H1 (cell line): ENCODE data around the gene DHX32. TPM values are rescaled to one million over a fixed set of nuclear protein-coding genes. Genes with fewer than 3 reads are reported as not detected.

ENCODE experiments used
- CTCF ChIA-PET: fragments of 300-600 bp; sonication (Branson Sonifier 250); formaldehyde crosslinking; loops from one replicate; lab custom pipeline; 2021; ENCODE audit not compliant: partially characterized antibody; lab: Charles Lee
- POLR2A ChIA-PET: fragments of 300-600 bp; sonication (Branson Sonifier 250); formaldehyde crosslinking; loops from one replicate; lab custom pipeline; 2021; ENCODE audit warnings: inconsistent platforms; ENCODE audit not compliant: partially characterized antibody; lab: Charles Lee
- DNase-seq, 2 experiments: peaks; one replicate each; pipeline versions ENCODE4 v3.0.0 to v3.0.0-alpha.2; 2010 to 2022; ENCODE audit warnings: low spot score in 2 of 2, low read depth in 1 of 2, mixed read lengths in 1 of 2
- FAIRE-seq: peaks from 2 replicates; lab custom pipeline; 2011; peaks lifted over from hg19 to GRCh38; lab: Jason Lieb, UNC
- H2AFZ ChIP-seq: 2 replicates; pipeline ENCODE4 v1.8.1; 2012; ENCODE audit warnings: low read length, inconsistent platforms
- H2AK5ac ChIP-seq: 2 replicates; pipeline ENCODE4 v1.6.1; 2013; ENCODE audit warnings: low read depth, low read length
- H2BK120ac ChIP-seq: replicated peaks from 2 replicates; pipeline ENCODE3; 2013; ENCODE audit warnings: low read depth, low read length, inconsistent platforms
- H2BK12ac ChIP-seq: 2 replicates; pipeline ENCODE4 v1.6.1; 2013; ENCODE audit warnings: low read depth, low read length
- H2BK15ac ChIP-seq: 2 replicates; pipeline ENCODE4 v1.6.1; 2013; ENCODE audit warnings: low read length
- H2BK20ac ChIP-seq: 2 replicates; pipeline ENCODE4 v1.6.1; 2013; ENCODE audit warnings: low read length
- H2BK5ac ChIP-seq: 2 replicates; pipeline ENCODE4 v1.6.1; 2013; ENCODE audit warnings: low read depth, low read length
- H3K14ac ChIP-seq: 2 replicates; pipeline ENCODE4 v1.6.1; 2013; ENCODE audit warnings: inconsistent platforms; ENCODE audit not compliant: insufficient read length
- H3K18ac ChIP-seq: 2 replicates; pipeline ENCODE4 v1.6.1; 2013; ENCODE audit warnings: low read length; ENCODE audit errors: extremely low read depth
- H3K23ac ChIP-seq: 2 replicates; pipeline ENCODE4 v1.6.1; 2013; ENCODE audit warnings: inconsistent platforms; ENCODE audit not compliant: insufficient read length
- H3K23me2 ChIP-seq: 2 replicates; pipeline ENCODE4 v1.6.1; 2013; ENCODE audit warnings: low read depth, low read length
- H3K27ac ChIP-seq: 2 replicates; pipeline ENCODE4 v1.6.1; 2011; ENCODE audit warnings: low read depth, low read length, inconsistent platforms
- H3K27me3 ChIP-seq, 4 experiments: replicated peaks in 1 of 4; 1 replicate in 1 of 4; 2 replicates in 3 of 4; pipeline versions ENCODE4 v1.6.1 to v1.8.1; 2011 to 2013; ENCODE audit warnings: low read length in 3 of 4, mild to moderate bottlenecking in 3 of 4, inconsistent platforms in 2 of 4, mixed read lengths in 2 of 4, moderate library complexity in 1 of 4; ENCODE audit not compliant: control insufficient read depth in 3 of 4, insufficient read depth in 3 of 4; ENCODE audit errors: extremely low read depth in 1 of 4
- H3K36me3 ChIP-seq, 4 experiments: 2 replicates each; pipeline versions ENCODE4 v1.6.1 to v1.8.1; 2011 to 2013; ENCODE audit warnings: mild to moderate bottlenecking in 4 of 4, low read length in 3 of 4, moderate library complexity in 2 of 4, control low read depth in 1 of 4, inconsistent platforms in 1 of 4; ENCODE audit not compliant: insufficient read depth in 4 of 4, control insufficient read depth in 2 of 4
- H3K4ac ChIP-seq: replicated peaks from 2 replicates; pipeline ENCODE3; 2013; ENCODE audit warnings: low read length, low read depth, mixed read lengths, inconsistent platforms; ENCODE audit not compliant: insufficient read length
- H3K4me1 ChIP-seq, 4 experiments: replicated peaks in 1 of 4; 1 replicate in 1 of 4; 2 replicates in 3 of 4; pipeline versions ENCODE4 v1.6.1 to v1.8.1; 2011 to 2013; ENCODE audit warnings: low read length in 3 of 4, inconsistent platforms in 2 of 4, mixed read lengths in 1 of 4; ENCODE audit not compliant: insufficient read depth in 4 of 4, control insufficient read depth in 3 of 4
- H3K4me2 ChIP-seq, 2 experiments: 2 replicates each; pipeline versions ENCODE4 v1.6.1 to v1.8.1; 2011 to 2013; ENCODE audit warnings: low read depth in 2 of 2, low read length in 2 of 2, control low read depth in 1 of 2, inconsistent platforms in 1 of 2, mild to moderate bottlenecking in 1 of 2; ENCODE audit not compliant: insufficient read depth in 1 of 2
- H3K4me3 ChIP-seq, 4 experiments: fragments of 200-600, 300-600 bp in 1 of 4; sonication (generic), shearing (Covaris generic), sonication (Bioruptor Twin) in 1 of 4; 2 replicates each; pipeline versions ENCODE4 v1.5.1 to v1.8.1; 2011 to 2016; ENCODE audit warnings: low read length in 4 of 4, low read depth in 3 of 4, control low read depth in 2 of 4, inconsistent platforms in 2 of 4, mild to moderate bottlenecking in 2 of 4, mixed read lengths in 1 of 4, moderate library complexity in 1 of 4; ENCODE audit not compliant: insufficient read depth in 2 of 4; ENCODE audit errors: extremely low read depth in 1 of 4
- H3K56ac ChIP-seq: replicated peaks from 2 replicates; pipeline ENCODE3; 2013; ENCODE audit warnings: low read depth, mild to moderate bottlenecking, mixed read lengths, low read length, inconsistent platforms; ENCODE audit not compliant: insufficient read length
- H3K79me1 ChIP-seq: 2 replicates; pipeline ENCODE4 v1.6.1; 2013; ENCODE audit warnings: low read depth, low read length, control low read depth
- H3K79me2 ChIP-seq, 2 experiments: 2 replicates each; pipeline versions ENCODE4 v1.6.1 to v1.8.1; 2012 to 2013; ENCODE audit warnings: low read length in 2 of 2, mild to moderate bottlenecking in 2 of 2, inconsistent platforms in 1 of 2; ENCODE audit not compliant: insufficient read depth in 2 of 2, control insufficient read depth in 1 of 2
- H3K9ac ChIP-seq, 4 experiments: replicated peaks in 1 of 4; 1 replicate in 1 of 4; 2 replicates in 3 of 4; pipeline versions ENCODE4 v1.6.1 to v1.8.1; 2011 to 2013; ENCODE audit warnings: low read depth in 3 of 4, low read length in 3 of 4, control low read depth in 2 of 4, mild to moderate bottlenecking in 2 of 4, moderate library complexity in 2 of 4, inconsistent platforms in 1 of 4; ENCODE audit errors: extremely low read depth in 1 of 4
- H3K9me3 ChIP-seq, 2 experiments: 2 replicates each; pipeline versions ENCODE4 v1.6.1 to v1.8.1; 2012 to 2013; ENCODE audit warnings: mild to moderate bottlenecking in 2 of 2, moderate library complexity in 2 of 2, control low read depth in 1 of 2, inconsistent platforms in 1 of 2, low read depth in 1 of 2, low read length in 1 of 2, mixed read lengths in 1 of 2; ENCODE audit not compliant: insufficient read depth in 2 of 2
- H4K20me1 ChIP-seq, 2 experiments: replicated peaks in 1 of 2; 2 replicates each; pipeline versions ENCODE3 to v1.8.1; 2011 to 2013; ENCODE audit warnings: inconsistent platforms in 2 of 2, low read length in 2 of 2, mild to moderate bottlenecking in 1 of 2; ENCODE audit not compliant: insufficient read depth in 2 of 2, control insufficient read depth in 1 of 2
- H4K5ac ChIP-seq: 2 replicates; pipeline ENCODE4 v1.6.1; 2013; ENCODE audit warnings: low read length, low read depth, mixed read lengths, inconsistent platforms; ENCODE audit not compliant: insufficient read length
- H4K8ac ChIP-seq: 2 replicates; pipeline ENCODE4 v1.8.0; 2013; ENCODE audit warnings: mild to moderate bottlenecking, moderate library complexity, low read length, inconsistent platforms; ENCODE audit not compliant: insufficient read depth; ENCODE audit errors: extremely low read depth
- H4K91ac ChIP-seq: replicated peaks from 2 replicates; pipeline ENCODE3; 2013; ENCODE audit warnings: low read length, mixed read lengths, inconsistent platforms; ENCODE audit not compliant: insufficient read length
- BACH1 ChIP-seq: IDR thresholded peaks from 2 replicates; pipeline ENCODE4 v1.6.1; 2012; ENCODE audit warnings: low read length, improper control_type of control experiment
- CBX8 ChIP-seq: fragments of 300-800, 300-1000 bp; sonication (generic); IDR thresholded peaks from 2 replicates; pipeline ENCODE4 v1.7.1; 2016; ENCODE audit warnings: low read depth, low read length, borderline replicate concordance
- CREB1 ChIP-seq: IDR thresholded peaks from 2 replicates; pipeline ENCODE4 v1.6.1; 2012; ENCODE audit warnings: inconsistent platforms
- EGR1 ChIP-seq: IDR thresholded peaks from 2 replicates; pipeline ENCODE4 v1.6.1; 2011; ENCODE audit warnings: low read depth, low read length, borderline replicate concordance
- FOSL1 ChIP-seq: IDR thresholded peaks from 2 replicates; pipeline ENCODE4 v1.6.1; 2011; ENCODE audit warnings: mild to moderate bottlenecking, low read depth, low read length, moderate library complexity; ENCODE audit not compliant: insufficient read depth
- GABPA ChIP-seq: IDR thresholded peaks from 2 replicates; pipeline ENCODE4 v1.6.1; 2011; ENCODE audit warnings: mild to moderate bottlenecking, low read length, moderate library complexity, borderline replicate concordance; ENCODE audit not compliant: insufficient read depth
- GTF2F1 ChIP-seq: IDR thresholded peaks from 2 replicates; pipeline ENCODE4 v1.6.1; 2012; ENCODE audit warnings: low read depth, low read length, improper control_type of control experiment, borderline replicate concordance
- HDAC2 ChIP-seq, 2 experiments: fragments of 300-600 bp in 1 of 2; sonication (generic) in 1 of 2; IDR thresholded peaks; 2 replicates each; pipeline ENCODE4 v1.6.1; 2011 to 2012; ENCODE audit warnings: low read depth in 2 of 2, low read length in 2 of 2, mild to moderate bottlenecking in 2 of 2, moderate library complexity in 2 of 2, borderline replicate concordance in 1 of 2, inconsistent platforms in 1 of 2
- KDM5A ChIP-seq: fragments of 200-600 bp; IDR thresholded peaks from 2 replicates; pipeline ENCODE4 v1.7.1; 2012; ENCODE audit warnings: mild to moderate bottlenecking, low read length, inconsistent platforms, mixed read lengths
- NANOG ChIP-seq: IDR thresholded peaks from 2 replicates; pipeline ENCODE4 v1.6.1; 2011; ENCODE audit warnings: low read length, low read depth, mild to moderate bottlenecking, inconsistent platforms; ENCODE audit not compliant: insufficient read depth, poor library complexity, severe bottlenecking
- SAP30 ChIP-seq: fragments of 300-600 bp; sonication (generic); IDR thresholded peaks from 2 replicates; pipeline ENCODE4 v1.7.1; 2012; ENCODE audit warnings: low read length, moderate library complexity, mild to moderate bottlenecking, inconsistent platforms; ENCODE audit not compliant: insufficient read depth, insufficient replicate concordance
- SIX5 ChIP-seq: IDR thresholded peaks from 2 replicates; pipeline ENCODE4 v1.6.1; 2011; ENCODE audit warnings: mild to moderate bottlenecking, low read depth, low read length
- SP2 ChIP-seq: IDR thresholded peaks from 2 replicates; pipeline ENCODE4 v1.6.1; 2012; ENCODE audit warnings: mild to moderate bottlenecking, low read length, inconsistent platforms
- SP4 ChIP-seq: IDR thresholded peaks from 2 replicates; pipeline ENCODE4 v1.6.1; 2012; ENCODE audit warnings: low read length, inconsistent platforms
- WGBS, 2 experiments: shearing (Covaris generic) in 1 of 2; methylation state at CpG; one replicate each; pipeline versions ENCODE4 v1.1.6 to v1.1.7; 2013 to 2015; ENCODE audit warnings: low lambda C conversion rate in 2 of 2, mixed read lengths in 2 of 2, inconsistent platforms in 1 of 2, low coverage in 1 of 2, missing lambda C conversion rate in 1 of 2; ENCODE audit not compliant: insufficient replicate concordance in 2 of 2, insufficient coverage in 1 of 2, insufficient read length in 1 of 2; ENCODE audit errors: extremely low coverage in 1 of 2, missing lambda C conversion rate in 1 of 2; 5-methylcytosine and 5-hydroxymethylcytosine counted together
- polyA plus RNA-seq, 7 experiments: library from polyadenylated mRNA; depleted of rRNA in 3 of 7; stranded (reverse) in 5 of 7; unstranded in 2 of 7; fragments of >200 nt in 5 of 7; fragments of 200-250 nt in 2 of 7; gene quantifications; 1 replicate in 5 of 7; 2 replicates in 1 of 7; 4 replicates in 1 of 7; pipeline versions ENCODE4 v1.2.1 to v1.2.3, GENCODE V29; 2011 to 2013; ENCODE audit warnings: missing spikeins in 2 of 7, mixed read lengths in 2 of 7
- total RNA-seq: library from RNA; stranded (reverse); fragmentation: NEBNext Ultra II Directional; extraction: Animal tissue kit (Norgen Biotek cat#: 25700); gene quantifications from 2 replicates; pipeline ENCODE4 v1.2.1, GENCODE V29; 2021

Gene DHX32
- total and polyA plus RNA-seq, 2 of the 8 experiments (the other 6 are each of a cell fraction or from before 2014, with no cell fraction given), result 12.4 to 15.8 TPM

- no peak overlapping the region for H2BK5ac ChIP-seq
- H2BK120ac ChIP-seq, result no peak overlapping the region
- H3K18ac ChIP-seq, result no peak overlapping the region
- H4K8ac ChIP-seq, result no peak overlapping the region
- no peaks in the 10 kb centered on the region for H3K4me1 ChIP-seq
- H3K79me1 ChIP-seq, result no peaks in the 10 kb centered on the region
- no peak overlapping the region for H2BK12ac ChIP-seq
- H2AK5ac ChIP-seq, result no peak overlapping the region
- FAIRE-seq, result no peak
- no peaks in the 10 kb centered on the region for H3K9me3 ChIP-seq
- POLR2A ChIA-PET, result interaction anchor here (0.6 to 1.2 kb wide), 4 partner anchors 9 to 124 kb away, joined by 3 to 5 read pairs (median 4); no protein-coding TSS in a partner anchor
- H3K9ac ChIP-seq, result no peak overlapping the region
- no peak overlapping the region for H4K5ac ChIP-seq
- no peak for DNase-seq
- no peak overlapping the region for H2AFZ ChIP-seq
- no peak overlapping the region for H3K4ac ChIP-seq
- H3K36me3 ChIP-seq, result peaks cover 6 to 21% (median 11%) of the 10 kb centered on the region in 4 experiments
- no peak overlapping the region for H2BK20ac ChIP-seq
- no peaks in the 10 kb centered on the region for H3K27me3 ChIP-seq
- H3K4me2 ChIP-seq, result no peak overlapping the region
- H3K27ac ChIP-seq, result no peak overlapping the region
- H3K14ac ChIP-seq, result no peak overlapping the region
- H3K4me3 ChIP-seq, result no peak overlapping the region
- CTCF ChIA-PET, result interaction anchor here (0.7 kb wide), 1 partner anchor 138 kb away, joined by 3 read pairs; no protein-coding TSS in a partner anchor
- no peak overlapping the region for H4K91ac ChIP-seq
- no peak overlapping the region for H3K23ac ChIP-seq
- H3K23me2 ChIP-seq, result no peaks in the 10 kb centered on the region
- no peak overlapping the region for H3K56ac ChIP-seq
- H3K79me2 ChIP-seq, result no peaks in the 10 kb centered on the region
- no peak overlapping the region for H2BK15ac ChIP-seq
- WGBS, 2 experiments, result 94% methylated on average over 7 of the region's 7 CpGs; no CpG with 5 or more reads in 1 of the 2 experiments
- peaks cover 0 to 1% of the 10 kb centered on the region in 2 experiments for H4K20me1 ChIP-seq
- TF ChIP-seq GABPA (no peak), FOSL1 (no peak), SP2 (no peak), NANOG (no peak), KDM5A (no peak), EGR1 (no peak), HDAC2 (IDR thresholded peaks at IDR 0.05; ENCODE audit: borderline replicate concordance in 1 of 2, low read depth in 2 of 2, low read length in 2 of 2) (no peak), CREB1 (no peak), BACH1 (no peak), SAP30 (no peak), CBX8 (no peak), SIX5 (no peak), SP4 (no peak), GTF2F1 (no peak)
Measured at GRCh38 chr10:125844751-125845221, 36.3 kb downstream of the DHX32 start.
